ENCODE data around the gene ATP6V0A1.
"Not testable (repeated sequence)": the region's sequence is repeated elsewhere in the genome, so short reads cannot be mapped to it uniquely, and the experiment has no call there.

Gene ATP6V0A1

GRCh38 chr17:42477173-42477572, 18.5 kb downstream of the ATP6V0A1 start:
- DNase-seq (ENCODE audit: low read depth), result no peak
- in situ Hi-C loops (cut with HindIII; ENCODE audit: low sequenced_read_pairs), result no loop called here
- H3K4me3 ChIP-seq (ENCODE audit: low read depth, low read length), result no peak overlapping the region
- no peak for TF ChIP-seq CTCF (IDR thresholded peaks at IDR 0.05; ENCODE audit: low read depth, low read length, missing control alignments)

GRCh38 chr17:42477824-42478223, 19.1 kb downstream of the ATP6V0A1 start:
- DNase-seq (ENCODE audit: low read depth); in situ Hi-C loops (cut with HindIII; ENCODE audit: low sequenced_read_pairs); H3K4me3 ChIP-seq (ENCODE audit: low read depth, low read length): not testable (repeated sequence)

- H3K4me3 ChIP-seq (ENCODE audit: low read depth, low read length), result no peak overlapping the region
- DNase-seq (ENCODE audit: low read depth), result no peak
- no peak for TF ChIP-seq CTCF (IDR thresholded peaks at IDR 0.05; ENCODE audit: low read depth, low read length, missing control alignments)
- in situ Hi-C loops (cut with HindIII; ENCODE audit: low sequenced_read_pairs), result no loop called here
These were observed 25.6 kb downstream of the ATP6V0A1 start for GRCh38 chr17:42484304-42484703.

- no peak overlapping the region for H3K4me3 ChIP-seq (ENCODE audit: low read depth, low read length)
- in situ Hi-C loops (cut with HindIII; ENCODE audit: low sequenced_read_pairs), result no loop called here
- no peak for DNase-seq (ENCODE audit: low read depth)
- no peak for TF ChIP-seq CTCF (IDR thresholded peaks at IDR 0.05; ENCODE audit: low read depth, low read length, missing control alignments)
These were observed 27.0 kb downstream of the ATP6V0A1 start for GRCh38 chr17:42485680-42486079.

GRCh38 chr17:42488032-42488431, 29.4 kb downstream of the ATP6V0A1 start:
- no peak for TF ChIP-seq CTCF (IDR thresholded peaks at IDR 0.05; ENCODE audit: low read depth, low read length, missing control alignments)
- H3K4me3 ChIP-seq (ENCODE audit: low read depth, low read length), result no peak overlapping the region
- in situ Hi-C loops (cut with HindIII; ENCODE audit: low sequenced_read_pairs), result no loop called here
- DNase-seq (ENCODE audit: low read depth), result no peak

GRCh38 chr17:42493319-42493718, 34.6 kb downstream of the ATP6V0A1 start:
- in situ Hi-C loops (cut with HindIII; ENCODE audit: low sequenced_read_pairs), result no loop called here
- H3K4me3 ChIP-seq (ENCODE audit: low read depth, low read length), result no peak overlapping the region
- no peak for DNase-seq (ENCODE audit: low read depth)
- no peak for TF ChIP-seq CTCF (IDR thresholded peaks at IDR 0.05; ENCODE audit: low read depth, low read length, missing control alignments)

GRCh38 chr17:42494673-42495072, 36.0 kb downstream of the ATP6V0A1 start:
- in situ Hi-C loops (cut with HindIII; ENCODE audit: low sequenced_read_pairs), result no loop called here
- no peak overlapping the region for H3K4me3 ChIP-seq (ENCODE audit: low read depth, low read length)
- TF ChIP-seq CTCF (IDR thresholded peaks at IDR 0.05; ENCODE audit: low read depth, low read length, missing control alignments), result no peak
- DNase-seq (ENCODE audit: low read depth), result no peak
